Fibroblast of skin of right quadriceps (primary cell): Measurements from ENCODE around the gene POLR3E.
"Not testable (repeated sequence)": the region's sequence is repeated elsewhere in the genome, so short reads cannot be mapped to it uniquely, and the experiment has no call there.

ENCODE experiments used
- DNase-seq: peaks from one replicate; pipeline ENCODE4 v3.0.0-alpha.2; 2013

The POLR3E gene

DNA sequence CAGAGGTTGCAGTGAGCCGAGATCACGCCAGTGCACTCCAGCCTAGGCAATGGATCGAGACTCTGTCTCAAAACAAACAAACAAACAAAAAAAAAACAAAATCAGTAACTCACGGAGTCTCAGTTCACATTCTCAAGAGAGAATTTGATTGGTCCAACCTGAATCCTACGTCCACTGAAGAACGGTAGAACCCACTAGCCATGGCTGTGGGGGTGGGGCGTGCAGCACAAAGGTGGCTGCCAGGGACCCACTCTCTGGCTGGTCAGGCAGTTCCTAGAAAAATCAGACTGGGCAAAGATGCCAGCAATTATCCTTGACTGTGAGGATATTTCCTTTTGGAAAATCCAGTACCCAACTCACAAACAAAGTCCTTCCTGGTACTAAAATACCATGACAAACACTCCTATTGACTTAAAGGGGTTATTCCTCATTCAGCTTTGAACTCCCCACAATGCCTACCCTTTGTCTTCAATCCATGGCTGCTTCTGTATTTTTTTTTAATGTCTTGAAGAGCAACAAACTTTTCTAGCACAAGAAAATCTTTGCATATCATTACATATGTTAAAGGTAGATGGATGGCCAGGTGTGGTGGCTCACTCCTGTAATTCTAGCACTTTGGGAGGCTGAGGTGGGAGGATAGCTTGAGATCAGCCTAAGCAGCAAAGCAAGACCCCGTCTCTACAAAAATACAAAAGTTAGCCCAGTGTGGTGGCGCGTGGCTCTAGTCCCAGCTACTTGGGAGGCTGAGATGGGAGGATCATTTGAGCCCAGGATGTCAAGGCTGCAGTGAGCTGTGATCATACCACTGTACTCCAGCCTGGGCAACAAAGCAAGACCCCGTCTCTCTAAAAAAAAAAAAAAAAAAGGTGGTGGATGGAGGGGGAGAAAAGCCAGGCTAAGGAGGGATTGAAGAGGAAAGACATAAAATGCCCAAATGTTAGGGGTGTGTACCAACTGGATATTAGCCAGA, 3.8 kb upstream of the POLR3E start:
- no peak for DNase-seq

DNA sequence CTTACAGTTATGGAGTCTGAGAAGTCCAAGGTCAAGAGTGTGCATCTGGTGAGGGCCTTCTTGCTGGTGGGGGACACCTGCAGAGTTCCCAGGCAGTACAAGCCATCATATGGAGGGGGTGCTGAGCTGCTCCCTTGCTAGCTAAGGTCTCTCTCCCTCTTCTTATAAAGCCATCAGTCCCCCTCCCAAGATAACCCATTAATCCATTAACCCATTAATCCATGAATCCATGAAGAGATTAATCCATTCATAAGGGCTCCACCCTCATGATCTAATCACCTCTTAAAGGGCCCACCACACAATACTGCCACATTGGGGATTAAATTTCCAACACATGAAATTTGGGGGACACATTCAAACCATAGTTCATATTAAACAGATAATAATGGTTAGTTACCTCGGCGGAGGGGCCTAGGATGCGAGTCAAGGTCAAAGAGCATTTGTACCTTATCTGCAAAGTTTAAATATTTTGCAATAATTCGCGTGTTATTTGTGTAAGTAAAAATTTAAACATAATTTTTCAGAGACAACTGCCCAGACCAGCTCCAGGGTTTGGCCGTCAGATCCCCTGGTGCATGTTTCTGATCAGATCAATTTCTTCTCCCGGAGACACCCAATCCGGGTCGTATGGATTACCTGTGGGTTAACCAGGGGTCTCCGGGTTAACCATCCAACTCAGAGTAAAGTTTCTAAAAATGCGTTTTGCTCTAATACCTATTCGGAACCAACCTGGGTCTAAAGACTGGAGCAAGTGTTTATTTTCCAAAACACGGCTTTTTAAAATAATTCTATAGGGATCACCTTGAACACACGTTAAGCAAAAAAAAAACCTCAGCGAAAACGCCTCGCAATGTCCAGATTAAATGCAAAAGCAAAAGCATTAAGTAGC, 740 bp upstream of the POLR3E start:
- no peak for DNase-seq

DNA sequence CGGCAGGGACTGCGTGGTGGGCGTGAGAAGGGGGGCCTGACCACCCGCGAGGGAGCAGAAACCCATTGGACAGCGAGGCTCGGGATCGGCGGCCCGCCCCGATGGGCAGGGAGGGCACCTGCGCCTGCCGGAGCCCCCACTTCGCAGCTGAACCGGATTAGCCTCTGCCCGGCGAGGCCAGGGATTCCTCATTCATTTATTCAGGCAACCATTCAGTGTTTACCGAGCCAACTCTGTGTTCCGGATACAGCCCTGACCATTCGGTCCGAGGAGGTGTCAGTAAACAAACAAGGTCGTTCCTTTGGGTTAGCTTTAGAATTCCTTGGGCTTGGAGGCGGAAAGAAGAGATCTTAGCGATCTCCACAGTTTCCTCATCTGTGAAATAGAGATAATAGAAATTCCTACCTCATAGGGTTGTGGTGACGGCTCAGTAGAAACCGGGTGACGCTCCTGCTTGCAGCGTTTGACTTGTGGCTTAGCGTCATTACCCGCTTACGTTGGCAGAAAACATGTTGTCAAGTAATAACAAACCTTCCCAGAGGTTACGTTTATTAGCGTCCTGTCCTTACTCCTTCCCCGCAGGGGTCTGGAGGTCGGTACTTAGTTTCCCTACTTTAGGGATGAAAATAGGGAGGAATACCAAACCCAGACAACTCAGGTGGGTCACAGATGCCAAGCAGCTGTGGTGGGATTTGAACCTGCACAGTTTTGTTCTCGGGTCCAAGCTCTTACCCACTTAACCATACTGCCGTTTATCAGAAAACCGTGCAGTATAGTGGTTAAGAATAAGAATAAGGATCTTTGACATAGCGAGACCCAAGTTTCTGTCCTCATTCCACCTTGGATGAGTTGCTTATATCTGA, 893 bp downstream of the POLR3E start:
- DNase-seq: peak; percentile 97

DNA sequence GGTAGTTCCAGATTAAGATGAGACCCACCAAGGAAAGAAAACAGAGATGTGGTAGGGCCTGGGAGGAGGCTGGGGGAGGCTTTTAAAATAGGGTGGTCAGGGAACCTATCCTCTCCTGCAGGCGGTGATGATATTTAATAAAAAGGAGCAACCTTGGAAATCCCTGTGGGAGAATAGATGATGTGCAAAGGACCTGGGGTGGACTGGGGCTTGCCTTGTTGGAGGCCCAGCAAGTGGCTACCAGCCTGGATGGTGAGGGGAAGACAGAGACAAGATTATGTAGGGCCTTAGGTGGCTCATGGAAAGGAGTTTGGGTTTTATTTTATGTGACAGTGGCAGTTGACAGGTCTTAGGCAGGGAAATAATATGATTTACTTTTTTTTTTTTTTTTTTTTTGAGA, 1.8 kb downstream of the POLR3E start:
- DNase-seq: no peak

DNA sequence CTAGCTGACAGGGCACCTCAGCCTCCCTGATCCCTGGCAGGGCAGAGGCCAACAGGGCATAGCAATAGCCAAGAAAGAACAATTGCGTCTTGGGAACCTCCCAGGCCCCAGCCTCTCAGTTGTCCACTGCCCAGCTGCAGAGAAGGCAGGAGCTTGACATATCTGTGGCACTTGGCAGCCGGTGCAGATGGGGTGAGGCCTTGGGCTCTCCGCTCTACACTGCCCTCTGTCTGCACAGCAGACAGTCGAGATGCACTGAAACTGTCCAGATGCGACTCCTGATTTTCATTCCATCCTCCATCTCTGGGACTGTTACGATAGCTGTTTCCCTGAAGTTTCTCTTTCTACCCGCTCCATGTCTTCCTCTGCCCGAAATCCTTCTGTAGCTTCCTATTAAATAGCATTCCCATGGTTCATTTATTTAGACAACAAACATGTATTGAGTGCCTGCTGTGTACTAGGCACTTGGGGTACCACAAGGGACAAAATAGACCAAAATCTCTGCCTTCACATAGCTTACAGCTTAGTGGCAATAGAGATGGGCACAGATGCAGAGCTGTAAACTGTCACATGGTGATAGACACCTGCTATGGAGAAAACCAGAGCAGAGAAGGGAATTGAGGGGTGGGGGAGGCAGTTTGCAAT, 3.3 kb downstream of the POLR3E start:
- peak; percentile 39 for DNase-seq

DNA sequence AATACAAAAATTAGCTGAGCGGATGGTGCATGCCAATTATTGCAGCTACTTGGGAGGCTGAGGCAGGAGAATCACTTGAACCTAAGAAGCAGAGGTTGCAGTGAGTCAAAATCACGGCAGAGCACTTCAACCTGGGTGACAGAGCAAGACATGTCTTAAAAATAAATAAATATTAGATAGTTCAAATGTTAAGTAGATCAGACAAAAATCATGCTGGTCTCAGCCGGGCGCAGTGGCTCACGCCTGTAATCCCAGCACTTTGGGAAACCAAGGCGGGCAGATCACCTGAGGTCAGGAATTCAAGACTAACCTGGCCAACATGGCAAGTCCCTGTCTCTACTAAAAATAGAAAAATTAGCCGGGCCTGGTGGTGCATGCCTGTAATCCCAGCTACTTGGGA, 4.2 kb downstream of the POLR3E start:
- not testable (repeated sequence) for DNase-seq

DNA sequence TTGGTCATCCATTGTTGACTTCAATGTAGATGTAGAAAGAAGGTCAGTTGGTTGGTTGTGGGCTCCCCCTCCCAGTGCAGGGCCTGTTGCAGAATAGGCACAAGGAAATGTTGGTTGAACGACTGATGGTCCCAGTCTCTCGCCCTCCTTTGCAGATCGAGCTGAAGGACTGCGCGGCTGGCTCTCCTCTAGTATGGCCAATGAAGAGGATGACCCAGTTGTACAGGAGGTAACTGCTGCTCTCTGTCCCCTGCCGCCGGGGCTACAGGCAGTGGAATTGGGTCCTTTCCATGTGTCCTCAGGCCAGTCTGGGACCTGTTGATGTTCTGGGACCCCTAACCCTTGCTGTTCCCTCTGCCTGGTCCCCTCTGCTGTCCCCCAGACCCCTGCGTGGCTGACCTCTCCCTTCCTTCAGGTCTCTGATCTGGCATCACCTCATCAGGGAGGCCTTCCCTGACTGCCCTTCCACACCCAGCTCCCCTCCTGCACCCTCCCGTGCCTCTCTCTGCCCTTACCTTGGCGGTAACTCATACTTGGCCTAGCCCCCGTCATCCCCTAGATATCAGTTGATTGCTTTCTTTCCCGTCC, 5.7 kb downstream of the POLR3E start:
- no peak for DNase-seq

DNA sequence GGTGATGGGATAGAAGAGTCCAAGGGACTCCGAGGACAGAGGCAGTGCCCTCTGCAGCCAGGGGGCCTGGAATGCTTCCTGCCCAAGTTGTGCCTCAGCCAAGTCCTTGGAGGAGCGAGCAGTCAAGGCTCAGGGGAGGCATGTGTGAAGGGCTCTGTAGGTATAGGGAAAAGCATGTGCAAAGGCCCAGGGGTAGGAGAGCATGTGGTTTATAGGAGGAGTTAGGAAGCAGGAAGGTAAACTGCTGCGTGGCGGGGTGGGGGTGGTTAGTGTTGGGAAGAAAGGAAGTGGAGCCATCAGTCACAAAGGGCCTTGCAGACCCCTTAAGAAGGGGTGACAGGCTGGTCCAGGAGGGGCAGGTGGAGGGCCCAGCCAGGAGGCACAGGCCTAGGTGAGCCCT, 7.2 kb downstream of the POLR3E start:
- DNase-seq: no peak

DNA sequence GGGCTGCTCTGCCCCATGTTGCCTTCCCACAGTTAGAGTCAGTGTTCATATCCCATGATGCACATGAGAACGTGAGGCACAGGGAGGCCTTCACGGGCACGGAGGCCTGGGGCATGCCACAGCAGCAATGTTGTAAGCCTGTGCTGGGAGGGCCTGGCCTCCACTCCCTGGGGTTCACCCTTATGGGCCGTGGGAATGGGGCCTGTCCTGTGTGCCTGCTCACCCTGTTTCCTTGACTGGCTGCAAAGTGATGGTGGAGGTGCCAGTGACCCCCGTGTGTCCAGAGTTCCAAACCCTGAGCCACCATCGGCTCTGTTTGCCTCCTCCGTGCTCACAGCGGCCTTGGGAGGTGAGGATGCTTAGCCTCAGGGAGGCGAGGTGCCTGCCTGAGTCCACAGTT, 9.6 kb downstream of the POLR3E start:
- no peak for DNase-seq

DNA sequence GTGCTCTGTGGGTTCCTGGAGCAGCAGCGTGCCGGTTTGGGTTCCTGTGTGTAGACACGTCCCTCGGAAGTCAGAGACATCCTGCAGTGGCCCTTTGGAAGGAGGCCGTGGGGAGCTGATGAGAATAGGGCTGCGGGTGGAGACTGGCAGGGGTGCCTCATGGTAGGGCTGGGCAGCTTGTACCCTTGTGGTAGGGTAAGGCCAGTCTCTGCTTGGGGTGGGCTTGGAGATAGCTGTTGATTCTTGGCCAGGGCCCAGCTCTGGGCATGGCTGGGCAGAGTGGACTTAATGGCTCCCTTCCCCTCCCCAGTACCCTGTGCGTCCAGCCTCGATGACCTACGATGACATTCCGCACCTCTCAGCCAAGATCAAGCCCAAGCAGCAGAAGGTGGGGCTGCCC, 10.6 kb downstream of the POLR3E start:
- DNase-seq: no peak

DNA sequence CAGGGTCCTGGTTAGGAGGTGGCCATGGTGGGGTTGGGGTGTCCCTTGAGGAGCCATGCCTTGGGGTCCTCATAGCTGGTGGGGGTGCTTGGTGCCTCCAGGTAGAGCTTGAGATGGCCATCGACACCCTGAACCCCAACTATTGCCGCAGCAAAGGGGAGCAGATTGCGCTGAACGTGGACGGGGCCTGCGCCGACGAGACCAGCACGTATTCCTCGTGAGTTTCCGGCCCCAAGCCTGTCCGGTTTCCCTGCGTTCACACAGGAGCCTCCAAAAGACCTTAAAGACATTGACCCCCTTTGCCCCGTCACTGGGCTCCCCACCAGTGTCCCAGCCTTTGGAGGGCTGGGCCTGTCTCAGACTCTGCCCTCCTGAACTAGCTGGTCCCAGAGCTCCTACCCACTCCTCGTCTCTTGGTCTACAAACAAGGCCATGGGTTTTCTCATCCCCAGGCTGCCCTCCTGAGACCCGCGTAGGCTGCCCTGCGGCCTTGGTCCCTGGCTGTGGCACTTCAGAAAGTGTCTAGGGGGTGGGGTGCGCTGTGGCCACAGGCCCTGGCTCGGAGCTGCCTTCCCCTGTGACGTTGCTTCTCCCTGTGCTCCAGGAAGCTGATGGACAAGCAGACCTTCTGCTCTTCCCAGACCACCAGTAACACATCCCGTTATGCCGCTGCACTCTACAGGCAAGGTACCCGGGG, 11.8 kb downstream of the POLR3E start:
- no peak for DNase-seq

DNA sequence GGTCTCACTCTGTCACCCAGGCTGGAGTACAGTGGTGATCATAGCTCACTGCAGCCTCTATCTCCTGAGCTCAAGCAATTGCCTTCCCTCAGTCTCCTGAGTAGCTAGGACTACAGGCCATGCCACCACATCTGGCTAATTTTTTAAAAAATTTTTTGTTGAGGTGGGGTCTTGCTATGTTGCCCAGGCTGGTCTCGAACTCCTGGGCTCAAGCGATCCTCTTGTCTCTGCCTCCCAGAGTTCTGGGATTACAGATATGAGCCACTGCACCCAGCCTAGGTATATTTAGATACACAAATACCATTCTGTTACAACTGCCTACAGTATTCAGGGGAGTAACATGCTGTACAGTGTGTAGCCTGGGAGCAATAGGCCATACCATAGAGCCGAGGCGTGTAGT, 14.3 kb downstream of the POLR3E start:
- no peak for DNase-seq

DNA sequence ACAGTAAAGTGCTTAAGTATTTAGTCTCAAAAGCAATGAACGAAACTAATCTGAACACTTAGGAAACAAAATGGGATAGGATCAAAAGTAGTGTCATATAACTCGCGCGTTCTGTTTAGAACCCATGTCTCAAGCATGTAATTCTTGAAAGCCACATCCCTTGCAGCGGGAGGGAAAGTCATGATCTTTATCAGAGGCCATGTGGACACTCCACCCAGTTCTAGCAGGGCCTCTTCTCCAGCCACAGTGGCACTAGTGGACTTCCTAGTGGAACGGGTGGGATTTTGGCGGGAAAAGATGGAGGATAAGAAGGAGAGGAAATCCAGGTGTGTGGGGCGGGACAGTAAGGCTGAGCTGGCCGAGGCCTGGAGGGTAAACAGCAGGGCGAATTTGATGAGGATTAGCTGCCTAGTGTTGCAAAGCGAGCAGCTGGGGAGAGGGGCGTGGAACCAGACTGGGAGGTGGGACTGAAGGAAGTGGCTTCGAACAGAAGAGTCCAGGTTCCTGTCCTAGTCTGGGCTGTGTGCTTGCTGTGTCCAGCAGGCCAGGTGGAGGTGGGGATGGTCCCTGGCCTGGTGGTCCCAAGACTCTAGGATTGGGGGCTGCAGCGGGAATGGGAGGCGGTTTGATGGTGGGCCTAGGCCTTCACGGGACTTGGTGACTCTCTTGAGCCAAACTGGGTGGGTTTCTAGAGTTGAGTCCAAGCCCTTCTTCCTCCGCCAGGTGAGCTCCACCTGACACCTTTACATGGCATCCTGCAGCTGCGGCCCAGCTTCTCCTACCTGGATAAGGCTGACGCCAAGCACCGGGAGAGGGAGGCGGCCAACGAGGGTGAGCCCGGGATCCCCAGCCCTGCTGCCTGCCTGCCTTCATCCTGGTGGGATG, 15.9 kb downstream of the POLR3E start:
- DNase-seq: no peak

DNA sequence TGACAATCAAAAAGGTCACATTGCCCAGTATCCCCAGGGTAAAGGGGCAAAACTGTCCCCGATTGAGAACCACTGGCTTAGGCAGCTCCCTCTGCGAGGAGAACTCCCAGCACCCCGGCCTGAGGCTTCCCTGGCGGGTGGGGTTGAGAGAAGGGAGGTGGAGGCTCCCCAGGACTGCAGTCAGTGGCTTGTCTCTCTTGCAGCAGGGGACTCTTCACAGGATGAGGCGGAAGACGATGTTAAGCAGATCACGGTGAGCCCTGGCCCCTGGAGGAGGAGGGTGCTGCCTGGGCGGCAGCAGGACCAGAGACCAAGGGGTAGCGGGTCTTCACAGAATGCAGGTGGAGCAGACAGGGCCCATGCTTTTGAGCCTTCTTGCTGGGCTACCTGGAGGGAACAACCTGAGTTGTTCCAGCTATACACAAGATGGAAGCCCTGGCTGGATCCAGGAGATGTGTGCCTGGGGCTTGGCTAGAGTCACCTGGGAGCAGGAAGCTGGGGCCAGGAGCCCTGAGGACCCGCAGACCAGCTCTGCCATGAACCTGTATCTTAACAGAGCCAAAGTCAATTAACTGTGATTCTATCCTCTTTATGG, 16.8 kb downstream of the POLR3E start:
- no peak for DNase-seq

DNA sequence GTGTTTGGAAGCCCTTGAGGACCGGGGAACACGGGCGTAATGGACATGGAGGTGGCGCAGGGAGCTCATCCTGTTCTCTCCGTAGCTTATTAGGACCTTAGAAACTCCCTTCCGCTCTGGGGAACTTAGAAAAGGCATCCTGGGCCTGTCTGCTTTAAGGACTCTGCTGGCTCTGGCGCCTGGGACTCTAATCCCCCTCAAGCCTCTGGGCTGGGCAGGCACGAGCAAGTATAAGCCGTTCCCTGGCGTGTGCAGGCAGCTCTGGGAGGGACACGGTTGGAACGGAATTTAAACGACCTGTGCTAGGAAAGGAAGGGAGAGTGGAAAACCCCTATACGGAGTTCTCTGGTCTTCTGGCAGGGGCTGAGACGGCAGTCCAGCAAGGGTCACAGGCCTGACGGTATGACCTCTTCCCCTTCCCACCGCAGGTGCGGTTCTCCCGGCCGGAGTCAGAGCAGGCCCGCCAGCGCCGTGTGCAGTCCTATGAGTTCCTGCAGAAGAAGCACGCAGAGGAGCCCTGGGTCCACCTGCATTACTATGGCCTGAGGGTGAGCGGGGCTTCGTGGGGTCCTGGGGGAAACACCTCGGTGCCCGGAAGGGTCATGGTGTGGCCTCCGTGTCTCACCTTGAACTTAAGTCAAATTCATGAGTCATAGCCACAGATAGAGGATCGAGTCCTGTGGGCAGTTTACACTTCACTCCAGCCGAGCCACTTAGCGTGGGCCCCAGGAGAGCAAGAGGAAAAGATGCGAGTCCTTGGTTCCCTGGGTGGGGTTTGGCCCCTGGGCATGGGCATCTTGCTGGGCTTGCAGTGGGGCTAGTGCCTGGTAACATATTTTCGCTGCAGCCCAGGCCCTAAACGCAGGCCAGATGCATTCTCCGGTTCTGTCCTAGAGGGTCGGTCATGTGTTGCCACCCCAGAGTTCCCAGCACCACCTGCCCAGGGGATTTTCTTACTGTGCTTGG, 17.7 kb downstream of the POLR3E start:
- DNase-seq: no peak

DNA sequence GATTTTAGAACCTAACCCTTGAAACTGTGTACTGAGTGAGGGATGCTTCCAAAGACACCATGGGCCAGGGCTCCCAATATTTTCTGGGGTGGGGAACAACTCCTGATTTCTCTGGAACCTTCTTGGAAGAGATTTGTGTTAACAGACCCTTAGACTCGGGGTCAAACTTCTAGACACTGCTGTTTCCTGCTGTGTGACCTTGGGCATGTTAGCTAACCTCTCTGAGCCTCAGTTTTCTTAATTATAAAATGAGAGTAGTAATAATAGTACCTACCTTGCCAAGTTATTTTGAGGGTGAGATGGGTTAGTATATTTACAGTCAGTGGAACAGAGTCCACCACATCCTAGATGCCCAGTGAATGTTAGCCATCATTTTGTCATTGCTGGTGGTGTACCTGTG, 18.8 kb downstream of the POLR3E start:
- no peak for DNase-seq

DNA sequence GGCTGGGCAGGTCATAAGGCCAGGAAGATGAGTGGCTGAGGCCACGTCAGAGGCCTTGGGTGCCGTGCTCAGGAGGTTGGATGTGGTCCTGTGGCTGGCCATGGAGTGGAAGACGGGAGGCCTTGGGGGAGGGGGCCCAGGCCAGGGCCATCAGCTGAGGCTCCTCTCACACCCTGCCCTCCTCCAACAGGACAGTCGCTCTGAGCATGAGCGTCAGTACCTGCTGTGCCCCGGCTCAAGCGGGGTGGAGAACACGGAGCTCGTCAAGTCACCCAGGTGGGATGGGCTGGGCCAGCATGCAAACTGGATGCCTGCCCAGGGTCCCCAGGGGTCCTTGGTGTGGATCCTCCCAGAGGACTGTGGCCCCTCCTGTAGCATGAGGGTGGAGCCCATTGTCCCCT, 19.2 kb downstream of the POLR3E start:
- no peak for DNase-seq

DNA sequence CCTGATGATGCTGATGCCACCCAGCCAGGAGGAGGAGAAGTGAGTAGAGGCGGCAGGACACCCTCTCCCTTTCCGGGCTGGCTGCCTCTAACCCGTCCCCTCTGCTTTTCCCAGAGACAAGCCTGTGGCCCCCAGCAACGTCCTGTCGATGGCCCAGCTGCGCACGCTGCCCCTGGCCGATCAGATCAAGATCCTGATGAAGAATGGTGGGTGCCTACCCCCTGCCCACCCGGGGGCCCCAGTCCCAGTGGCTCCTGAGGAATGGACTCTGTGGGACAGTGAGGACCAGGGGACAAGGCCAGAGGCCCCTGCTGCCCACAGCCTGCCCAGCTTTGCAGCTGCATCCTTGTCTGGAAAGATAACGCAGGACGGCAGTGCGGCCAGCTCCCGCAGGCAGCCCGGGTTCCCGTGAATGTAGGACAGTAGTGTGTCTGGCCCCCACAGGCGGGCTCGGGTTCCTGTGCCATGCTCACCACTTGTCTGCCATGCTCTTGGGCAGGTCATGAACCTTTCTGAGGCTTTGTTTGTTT, 19.9 kb downstream of the POLR3E start:
- no peak for DNase-seq
